Memory B cell (primary cell): Measurements from ENCODE around the gene MSANTD3.
"Not testable (repeated sequence)": the region's sequence is repeated elsewhere in the genome, so short reads cannot be mapped to it uniquely, and the experiment has no call there.

ENCODE experiments used
- ATAC-seq: fragments of 150-1000 bp; cut with Tn5 transposase; 2 replicates; pipeline ENCODE4 v1.10.0; 2021; ENCODE audit warnings: low read depth, mild to moderate bottlenecking, moderate library complexity
- DNase-seq, 2 donors: peaks; one replicate each; pipeline ENCODE4 v3.0.0; 2022; ENCODE audit warnings: low spot score in 2 of 2
- H3K27ac Mint-ChIP-seq: one replicate; pipeline ENCODE4 v1.8.0; 2022; ENCODE audit warnings: mild to moderate bottlenecking, moderate library complexity, mixed read lengths
- H3K27me3 Mint-ChIP-seq: one replicate; pipeline ENCODE4 v1.8.0; 2022; ENCODE audit warnings: mixed read lengths
- H3K36me3 Mint-ChIP-seq: one replicate; pipeline ENCODE4 v1.8.0; 2022; ENCODE audit warnings: mild to moderate bottlenecking, mixed read lengths
- H3K4me1 Mint-ChIP-seq: one replicate; pipeline ENCODE4 v1.8.0; 2022; ENCODE audit warnings: mixed read lengths
- H3K4me3 Mint-ChIP-seq: one replicate; pipeline ENCODE4 v1.8.0; 2022; ENCODE audit warnings: mild to moderate bottlenecking, moderate library complexity, mixed read lengths
- H3K9me3 Mint-ChIP-seq: one replicate; pipeline ENCODE4 v1.8.0; 2022; ENCODE audit warnings: mixed read lengths

MSANTD3 gene

DNA sequence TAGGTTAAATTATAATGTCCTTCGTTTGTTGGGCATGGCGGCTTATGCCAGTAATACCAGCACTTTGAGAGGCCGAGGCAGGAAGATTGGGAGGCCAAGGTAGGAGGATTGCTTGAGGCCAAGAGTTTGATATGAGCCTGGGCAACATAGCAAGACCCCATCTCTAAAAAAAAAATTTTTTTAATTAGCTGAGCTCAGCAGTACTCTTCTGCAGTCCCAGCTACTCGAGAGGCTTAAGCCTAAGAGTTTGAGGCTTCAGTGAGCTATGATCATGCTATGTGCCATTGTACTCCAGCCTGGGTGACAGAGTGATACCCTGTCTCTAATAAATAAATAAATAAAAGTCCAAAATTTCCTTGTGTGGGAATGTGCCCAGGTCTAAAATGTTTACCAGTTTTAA, 9.1 kb upstream of the MSANTD3 start:
- no peak overlapping the region for H3K4me3 Mint-ChIP-seq
- DNase-seq (no peak), ATAC-seq (no peak)
- H3K9me3 Mint-ChIP-seq = no peaks in the 10 kb centered on the region
- H3K27me3 Mint-ChIP-seq = peaks cover 26% of the 10 kb centered on the region
- H3K27ac Mint-ChIP-seq = no peak overlapping the region
- no peaks in the 10 kb centered on the region for H3K4me1 Mint-ChIP-seq
- no peaks in the 10 kb centered on the region for H3K36me3 Mint-ChIP-seq

DNA sequence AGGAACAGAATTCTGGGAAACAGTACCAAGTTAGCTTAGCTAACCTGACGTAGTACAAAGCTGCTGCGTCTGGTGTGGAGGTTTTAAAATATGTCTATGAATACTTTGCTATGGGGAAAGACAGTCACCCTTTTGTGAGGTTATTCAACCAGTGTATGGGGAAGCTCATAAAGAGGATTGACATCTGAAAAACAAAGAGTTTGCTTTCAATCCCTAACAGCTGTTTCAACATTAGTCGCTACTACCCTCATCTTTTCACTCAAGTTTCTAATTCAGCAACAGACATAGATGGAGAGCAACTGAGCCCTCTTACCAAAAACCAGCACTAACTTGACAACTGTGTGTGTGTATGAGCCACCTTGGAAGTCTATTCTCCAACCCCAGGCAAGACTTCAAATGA, 7.8 kb upstream of the MSANTD3 start:
- Mint-ChIP-seq H3K36me3 (no peaks in the 10 kb centered on the region), H3K27me3 (peaks cover 26% of the 10 kb centered on the region), H3K4me1 (no peaks in the 10 kb centered on the region), H3K9me3 (no peaks in the 10 kb centered on the region), H3K27ac (no peak overlapping the region), H3K4me3 (no peak overlapping the region)
- DNase-seq = no peak
- no peak for ATAC-seq

DNA sequence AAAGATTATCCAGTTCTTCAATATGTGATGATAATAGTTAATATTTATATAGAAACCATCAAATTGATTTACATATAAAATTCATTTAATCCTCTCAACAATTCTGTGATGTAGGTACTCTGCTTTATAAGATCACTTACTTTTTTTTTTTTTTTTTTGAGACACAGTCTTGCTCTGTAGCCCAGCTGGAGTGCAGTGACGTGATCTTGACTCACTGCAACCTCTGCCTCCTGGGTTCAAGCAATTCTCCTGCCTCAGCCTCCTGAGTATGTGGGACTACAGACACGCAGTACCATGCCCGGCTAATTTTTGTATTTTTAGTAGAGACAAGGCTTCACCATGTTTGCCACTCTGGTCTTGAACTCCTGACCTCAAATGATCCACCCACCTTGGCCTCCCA, 5.8 kb upstream of the MSANTD3 start:
- DNase-seq, H3K27ac Mint-ChIP-seq: not testable (repeated sequence)
- peaks cover 22% of the 10 kb centered on the region for H3K27me3 Mint-ChIP-seq

DNA sequence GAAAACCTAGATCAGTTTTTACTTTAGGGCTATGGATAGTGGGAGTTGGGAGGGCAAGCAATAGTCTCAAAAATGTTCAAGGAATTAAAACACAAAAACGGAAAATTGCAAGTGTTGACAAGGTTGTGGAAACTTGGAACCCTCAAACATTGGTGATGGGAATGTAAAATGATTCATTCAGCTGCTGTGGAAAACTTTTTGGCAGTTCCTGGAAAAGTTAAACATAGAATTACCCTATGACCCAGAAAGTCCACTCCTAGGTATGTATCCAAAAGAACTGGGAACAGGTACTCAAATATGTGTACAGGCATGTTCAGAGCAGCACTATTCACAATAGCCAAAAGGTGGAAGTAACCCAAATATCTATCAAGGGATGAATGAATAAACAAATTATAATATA, 1.2 kb upstream of the MSANTD3 start:
- H3K4me1 Mint-ChIP-seq = peaks cover 29% of the 10 kb centered on the region
- DNase-seq (no peak), ATAC-seq (no peak)
- no peaks in the 10 kb centered on the region for H3K36me3 Mint-ChIP-seq
- H3K27me3 Mint-ChIP-seq = peaks cover 3% of the 10 kb centered on the region
- H3K9me3 Mint-ChIP-seq = no peaks in the 10 kb centered on the region
- H3K27ac Mint-ChIP-seq = peak overlapping the region; percentile 93
- H3K4me3 Mint-ChIP-seq = peak overlapping the region; percentile 98

More for the DNA sequence above, 5.8 kb upstream of the MSANTD3 start:
- not testable (repeated sequence) for H3K9me3 Mint-ChIP-seq, ATAC-seq, H3K4me1 Mint-ChIP-seq, H3K4me3 Mint-ChIP-seq, H3K36me3 Mint-ChIP-seq

DNA sequence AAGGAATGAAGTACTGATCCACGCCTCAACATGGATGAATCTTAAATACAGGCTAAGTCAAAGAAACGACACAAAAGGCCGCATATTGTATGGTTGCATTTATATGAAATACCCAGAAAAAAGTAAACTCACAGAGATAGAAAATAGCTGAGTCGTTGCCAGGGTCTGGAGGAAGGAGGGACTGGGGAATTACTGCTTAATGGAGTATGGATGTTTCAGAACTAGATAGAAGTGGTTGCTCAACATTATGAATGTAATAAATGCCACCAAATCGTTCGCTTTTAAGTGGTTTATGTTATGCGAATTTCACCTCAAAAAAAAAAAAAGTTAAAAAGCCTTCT, 784 bp upstream of the MSANTD3 start:
- peaks cover 29% of the 10 kb centered on the region for H3K4me1 Mint-ChIP-seq
- no peak for DNase-seq
- H3K4me3 Mint-ChIP-seq = peak overlapping the region; percentile 98
- peaks cover 3% of the 10 kb centered on the region for H3K27me3 Mint-ChIP-seq
- no peak for ATAC-seq
- no peaks in the 10 kb centered on the region for H3K9me3 Mint-ChIP-seq
- H3K27ac Mint-ChIP-seq = peak overlapping the region; percentile 93
- H3K36me3 Mint-ChIP-seq = no peaks in the 10 kb centered on the region

DNA sequence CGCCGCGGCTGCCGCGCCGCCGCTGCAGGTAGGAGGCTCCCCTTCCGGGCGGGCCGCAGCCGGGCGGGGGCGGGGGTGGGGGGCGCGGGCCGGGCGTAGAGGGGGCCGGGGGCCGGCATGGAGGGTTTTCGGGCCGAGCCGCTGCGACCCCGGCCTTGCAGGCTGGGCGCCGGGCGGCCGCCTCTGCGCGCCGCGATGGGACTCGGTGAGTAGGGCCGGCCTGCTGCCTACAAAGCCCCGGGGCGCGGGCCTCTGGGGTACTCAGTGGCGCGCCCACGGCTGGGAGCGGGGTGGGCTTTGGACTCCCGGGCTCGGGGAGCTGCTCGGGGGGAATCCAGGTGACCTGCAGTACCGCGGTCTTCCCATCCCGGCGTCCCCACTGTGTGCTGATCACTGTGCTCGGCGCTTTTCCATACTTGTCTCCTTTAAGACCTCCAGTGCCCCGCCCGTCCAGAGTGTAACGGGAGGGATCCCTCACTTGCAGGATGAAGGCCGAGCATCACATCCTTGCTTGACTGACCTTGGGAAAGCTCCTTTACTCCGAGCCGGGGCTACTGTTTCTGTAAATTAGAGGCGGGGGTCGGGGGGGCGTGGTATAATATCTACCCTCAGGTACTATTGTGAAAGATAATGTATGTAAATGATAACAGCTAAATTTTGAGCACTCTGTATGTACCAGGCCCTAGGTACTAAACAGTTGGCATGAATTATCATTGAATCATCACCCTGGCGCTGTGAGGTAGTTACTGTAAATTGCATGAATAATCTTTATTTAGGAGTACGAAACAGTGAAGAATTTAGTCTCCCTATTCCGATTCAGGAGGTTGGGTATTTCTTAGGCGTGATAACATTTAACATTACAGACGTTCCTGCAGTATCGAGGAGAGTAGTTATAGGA, 672 bp downstream of the MSANTD3 start:
- H3K4me1 Mint-ChIP-seq = peaks cover 37% of the 10 kb centered on the region
- DNase-seq = peak; percentile 7 to 50
- no peaks in the 10 kb centered on the region for H3K36me3 Mint-ChIP-seq
- H3K9me3 Mint-ChIP-seq = no peaks in the 10 kb centered on the region
- peak overlapping the region; percentile 81 for H3K4me3 Mint-ChIP-seq
- peak overlapping the region; percentile 35 for H3K27ac Mint-ChIP-seq
- peak; percentile 43 for ATAC-seq
- H3K27me3 Mint-ChIP-seq = no peaks in the 10 kb centered on the region

DNA sequence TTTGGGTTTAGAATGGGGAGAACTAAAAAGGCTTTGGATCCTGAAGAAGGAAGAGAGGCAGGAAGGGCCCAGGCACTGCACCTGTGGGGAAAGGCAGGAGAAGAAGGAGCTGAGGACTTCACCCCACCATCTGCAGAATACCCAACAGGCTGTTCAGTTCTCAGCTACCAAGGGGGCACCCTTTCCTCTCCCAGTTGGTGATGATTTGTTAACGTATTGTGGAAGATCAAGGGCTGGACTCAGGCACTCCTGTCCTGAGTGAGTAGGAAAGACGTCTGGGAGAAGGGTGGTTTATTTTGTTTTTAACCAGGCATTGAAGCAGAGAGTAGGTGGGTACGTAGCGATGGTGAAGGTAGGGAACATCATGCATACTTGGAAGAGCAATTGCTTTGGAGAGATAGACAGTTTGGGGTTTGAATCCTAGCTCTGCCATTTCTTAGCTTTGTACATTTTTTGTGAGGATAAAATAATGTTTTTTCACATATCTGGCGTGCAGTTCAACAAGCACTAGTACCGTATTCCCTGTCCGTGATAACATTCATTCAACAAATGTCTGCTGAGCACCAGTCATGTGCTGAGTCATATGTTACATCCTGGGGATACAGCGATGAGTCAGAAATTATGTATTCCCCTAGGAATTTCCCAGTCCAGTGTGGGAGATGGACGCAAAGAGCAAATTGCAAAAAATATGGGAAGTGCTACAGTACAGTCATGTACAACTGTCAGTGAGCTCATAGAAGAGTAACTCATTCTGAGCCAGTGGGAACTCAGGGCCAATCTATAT, 2.1 kb downstream of the MSANTD3 start:
- H3K4me3 Mint-ChIP-seq = no peak overlapping the region
- no peaks in the 10 kb centered on the region for H3K36me3 Mint-ChIP-seq
- H3K27me3 Mint-ChIP-seq = no peaks in the 10 kb centered on the region
- ATAC-seq = no peak
- H3K4me1 Mint-ChIP-seq = peaks cover 44% of the 10 kb centered on the region
- H3K9me3 Mint-ChIP-seq = no peaks in the 10 kb centered on the region
- H3K27ac Mint-ChIP-seq = peak overlapping the region; percentile 4
- DNase-seq = no peak

DNA sequence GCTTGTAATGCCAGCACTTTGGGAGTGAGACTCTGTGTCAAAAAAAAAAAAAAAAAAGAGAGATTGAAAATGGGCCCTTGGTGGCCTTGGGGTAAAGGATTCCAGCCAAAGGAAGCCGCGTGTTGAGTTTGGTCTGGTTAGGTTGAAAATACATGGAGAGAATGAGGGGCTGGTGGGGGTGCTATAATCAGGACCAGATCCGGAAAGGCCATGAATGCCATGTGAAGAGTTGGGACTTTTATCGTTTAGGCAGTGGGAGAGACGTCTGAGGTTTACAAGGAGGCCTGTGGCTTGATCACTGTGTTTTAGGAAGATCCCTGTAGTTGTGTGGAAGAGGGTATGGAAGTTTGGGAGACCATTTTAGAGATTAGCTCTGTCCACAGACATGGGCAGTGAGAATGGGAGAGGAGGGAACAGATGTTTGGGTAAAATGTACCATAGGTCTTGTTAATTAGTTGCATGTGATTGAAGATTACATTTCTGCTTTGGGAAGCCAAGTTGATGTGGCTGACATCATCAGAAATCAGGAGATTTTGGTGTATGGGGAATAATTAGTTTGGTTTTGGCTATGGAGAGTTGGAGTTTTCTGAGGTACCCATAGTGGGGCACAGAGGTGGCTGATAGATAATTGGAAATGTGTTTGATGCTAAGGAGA, 3.5 kb downstream of the MSANTD3 start:
- no peak for ATAC-seq
- H3K36me3 Mint-ChIP-seq = peaks cover 3% of the 10 kb centered on the region
- peak overlapping the region; percentile 1 for H3K27ac Mint-ChIP-seq
- DNase-seq = no peak
- H3K4me3 Mint-ChIP-seq = no peak overlapping the region
- peaks cover 48% of the 10 kb centered on the region for H3K4me1 Mint-ChIP-seq
- H3K27me3 Mint-ChIP-seq = no peaks in the 10 kb centered on the region
- no peaks in the 10 kb centered on the region for H3K9me3 Mint-ChIP-seq

DNA sequence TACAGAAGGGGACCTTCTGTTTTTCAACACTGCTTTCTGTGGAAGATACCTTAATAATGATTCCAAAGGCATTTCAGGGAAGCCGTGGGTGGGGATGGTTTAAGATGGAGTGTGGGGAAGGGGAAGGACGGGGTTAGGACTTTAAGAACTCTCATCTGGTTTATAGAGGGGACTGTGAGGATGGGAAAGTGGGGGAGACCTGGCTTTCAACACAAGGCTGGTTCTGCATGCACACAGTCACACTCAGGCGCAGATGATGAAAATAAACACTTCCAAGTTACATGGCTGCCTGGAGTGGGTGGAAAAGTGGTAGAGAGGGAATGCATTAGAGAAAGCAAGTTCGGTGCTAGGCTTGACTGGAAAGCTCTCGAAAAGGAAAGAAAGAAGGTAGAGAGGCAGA, 4.9 kb downstream of the MSANTD3 start:
- DNase-seq (no peak), ATAC-seq (no peak)
- no peaks in the 10 kb centered on the region for H3K27me3 Mint-ChIP-seq
- H3K4me1 Mint-ChIP-seq = peaks cover 40% of the 10 kb centered on the region
- peaks cover 5% of the 10 kb centered on the region for H3K36me3 Mint-ChIP-seq
- no peaks in the 10 kb centered on the region for H3K9me3 Mint-ChIP-seq
- no peak overlapping the region for H3K27ac Mint-ChIP-seq
- no peak overlapping the region for H3K4me3 Mint-ChIP-seq

DNA sequence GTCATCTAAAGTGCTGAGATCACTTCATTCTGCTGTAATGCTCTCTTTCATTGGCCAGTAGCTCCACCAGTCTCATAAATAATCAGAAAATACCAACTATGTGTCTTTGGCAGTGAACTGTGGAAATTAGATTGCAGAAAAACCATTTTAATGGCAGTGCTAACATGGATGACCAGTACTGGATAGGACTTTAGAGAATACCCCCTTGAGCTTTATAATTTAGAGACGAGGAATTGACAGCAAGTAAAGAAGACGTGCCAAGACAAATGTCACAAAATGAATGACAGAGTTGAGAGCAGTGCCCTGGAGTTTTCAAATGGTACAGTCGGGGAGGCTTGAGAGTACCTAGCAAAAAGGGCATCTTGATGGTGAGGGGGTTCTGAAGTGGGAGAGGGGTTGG, 5.8 kb downstream of the MSANTD3 start:
- H3K9me3 Mint-ChIP-seq = no peaks in the 10 kb centered on the region
- H3K27ac Mint-ChIP-seq = no peak overlapping the region
- H3K4me3 Mint-ChIP-seq = no peak overlapping the region
- DNase-seq = no peak
- ATAC-seq = no peak
- peaks cover 42% of the 10 kb centered on the region for H3K4me1 Mint-ChIP-seq
- no peaks in the 10 kb centered on the region for H3K27me3 Mint-ChIP-seq
- peaks cover 5% of the 10 kb centered on the region for H3K36me3 Mint-ChIP-seq

DNA sequence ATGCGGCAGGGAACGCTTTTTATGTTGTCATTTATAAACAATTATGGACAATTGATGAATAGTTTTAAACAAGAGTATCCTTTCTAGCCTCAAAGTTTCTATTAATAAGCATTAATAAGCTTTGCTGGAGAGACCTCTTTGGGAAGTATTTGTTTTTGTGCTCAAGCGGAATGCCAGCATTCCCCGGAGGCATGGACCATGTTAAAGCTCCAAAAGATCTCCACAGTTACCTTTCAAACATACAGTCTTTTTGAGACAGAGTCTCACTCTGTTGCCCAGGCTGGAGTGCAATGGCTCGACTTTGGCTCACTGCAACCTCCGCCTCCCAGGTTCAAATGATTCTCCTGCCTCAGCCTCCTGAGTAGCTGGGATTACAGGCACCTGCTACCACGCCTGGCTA, 9.6 kb downstream of the MSANTD3 start:
- Mint-ChIP-seq H3K9me3 (no peaks in the 10 kb centered on the region), H3K36me3 (peaks cover 5% of the 10 kb centered on the region), H3K27me3 (no peaks in the 10 kb centered on the region), H3K4me3 (no peak overlapping the region), H3K27ac (no peak overlapping the region), H3K4me1 (peaks cover 21% of the 10 kb centered on the region)
- DNase-seq (no peak), ATAC-seq (no peak)

DNA sequence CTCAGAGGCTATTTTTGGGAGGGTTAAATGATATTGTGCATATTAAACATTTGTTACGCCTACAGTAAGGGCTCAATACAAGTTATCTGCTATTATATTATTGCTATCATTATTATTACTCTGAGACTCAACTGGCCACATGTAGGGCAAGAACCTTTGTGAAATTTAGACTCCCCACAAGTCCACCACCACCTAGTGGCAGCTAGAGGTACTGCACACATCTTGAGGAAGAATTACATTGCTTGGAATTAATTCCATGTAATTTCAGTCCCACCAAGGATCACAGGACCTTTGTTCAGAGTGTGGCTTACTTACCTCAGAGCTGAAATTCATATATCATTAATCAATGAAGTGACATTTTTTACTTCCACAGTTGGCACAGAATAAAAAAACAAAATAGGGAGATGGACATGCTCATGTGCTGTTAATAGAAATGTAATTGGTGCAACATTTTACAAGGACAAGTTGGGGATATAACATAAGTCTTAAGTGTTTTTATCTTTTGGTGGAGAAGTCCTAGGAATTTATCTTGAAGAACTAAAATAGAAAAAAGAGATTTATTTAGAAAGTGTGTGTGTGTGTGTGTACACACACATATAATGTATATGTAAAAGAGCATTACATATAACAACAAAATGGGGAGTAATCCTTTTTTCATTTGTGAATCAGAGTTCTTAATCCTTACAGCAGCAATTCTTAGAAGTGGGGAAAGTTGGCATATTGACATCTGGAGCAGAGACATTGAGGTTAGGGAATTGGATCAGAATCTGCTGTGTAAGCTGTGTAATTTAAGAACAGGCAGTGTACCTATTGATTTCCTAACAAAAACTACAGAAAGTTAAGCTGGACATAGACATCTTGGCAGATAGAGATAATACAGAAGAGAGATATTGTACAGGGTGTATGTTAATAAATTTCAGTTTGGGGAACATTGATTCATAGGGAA, 11.2 kb downstream of the MSANTD3 start:
- ATAC-seq (peak; percentile 59), DNase-seq (peak; percentile 57 to 59)
- H3K4me3 Mint-ChIP-seq = no peak overlapping the region
- no peak overlapping the region for H3K27ac Mint-ChIP-seq
- H3K9me3 Mint-ChIP-seq = no peaks in the 10 kb centered on the region
- H3K27me3 Mint-ChIP-seq = no peaks in the 10 kb centered on the region
- peaks cover 12% of the 10 kb centered on the region for H3K36me3 Mint-ChIP-seq
- peaks cover 11% of the 10 kb centered on the region for H3K4me1 Mint-ChIP-seq

DNA sequence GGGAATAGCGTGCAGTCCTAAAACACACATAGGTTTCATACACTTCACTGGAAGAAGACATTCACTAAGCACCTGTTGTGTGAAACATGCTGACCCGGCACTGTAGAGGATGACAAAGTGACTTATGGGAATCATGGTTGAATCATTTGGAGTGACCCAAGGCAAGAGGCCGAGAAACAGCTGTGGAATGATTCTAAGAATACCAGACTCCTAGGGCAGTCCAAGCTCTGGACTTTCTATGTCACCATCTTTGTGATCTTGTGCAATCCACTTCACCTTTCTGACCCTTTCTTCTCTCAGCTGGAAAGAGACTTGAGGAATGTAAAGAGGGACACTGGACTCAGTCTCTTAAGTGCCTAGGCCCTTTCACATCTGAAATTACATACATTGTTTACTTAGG, 13.1 kb downstream of the MSANTD3 start:
- H3K9me3 Mint-ChIP-seq = no peaks in the 10 kb centered on the region
- H3K4me3 Mint-ChIP-seq = no peak overlapping the region
- peaks cover 8% of the 10 kb centered on the region for H3K36me3 Mint-ChIP-seq
- DNase-seq (no peak), ATAC-seq (no peak)
- no peak overlapping the region for H3K27ac Mint-ChIP-seq
- no peaks in the 10 kb centered on the region for H3K27me3 Mint-ChIP-seq
- H3K4me1 Mint-ChIP-seq = peaks cover 7% of the 10 kb centered on the region
